Esophagus squamous epithelium (tissue), 4 donors: Measurements from ENCODE around the gene WWTR1.

Experiments
- CTCF ChIP-seq, 6 experiments: fragments of 450-650 bp in 4 of 6; fragments of 200-600 bp in 2 of 6; sonication (generic) in 2 of 6; IDR thresholded peaks; one replicate each; pipeline ENCODE4 v1.5.1; 2016 to 2019; ENCODE audit warnings: antibody characterized with exemption in 6 of 6, mild to moderate bottlenecking in 4 of 6, moderate library complexity in 4 of 6
- POLR2A ChIP-seq, 4 donors: fragments of 450-650 bp; IDR thresholded peaks; one replicate each; pipeline ENCODE4 v1.6.1; 2017; ENCODE audit warnings: antibody characterized with exemption in 4 of 4, mild to moderate bottlenecking in 4 of 4, moderate library complexity in 3 of 4

GRCh38 chr3:149575961-149576564, 81.8 kb downstream of the WWTR1 start:
- TF ChIP-seq POLR2A (IDR thresholded peaks at IDR 0.05) (no peak), CTCF (IDR thresholded peaks at IDR 0.05) (no peak)
